AML-193 (cell line): ENCODE results near the gene TBL1XR1.
"Not testable (repeated sequence)": the region's sequence is repeated elsewhere in the genome, so short reads cannot be mapped to it uniquely, and the experiment has no call there.

Source experiments
- DNase-seq, 2 experiments: peaks; one replicate each; lab custom pipeline; 2025; lab: John Stamatoyannopoulos, UW

TBL1XR1 gene

DNA sequence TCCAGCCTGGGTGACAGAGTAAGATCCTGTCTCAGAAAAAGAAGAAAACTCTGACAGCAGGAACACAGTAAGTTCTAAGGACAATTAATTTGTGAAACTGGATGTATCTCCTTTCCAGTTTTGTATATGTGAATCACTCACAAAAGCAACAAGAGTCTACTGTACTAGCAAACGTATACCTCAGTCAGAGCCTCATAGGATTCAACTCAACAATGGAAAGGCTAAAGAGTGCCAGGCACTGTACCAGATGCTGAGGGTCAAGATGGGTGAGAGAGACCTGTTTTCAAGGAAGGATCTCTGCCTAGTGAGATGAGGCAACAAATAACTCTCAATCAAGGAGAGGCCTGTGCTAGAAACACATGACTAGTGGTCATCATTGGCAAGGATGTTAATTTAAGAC is 14.9 kb downstream of the TBL1XR1 start:
- DNase-seq = no peak

- no peak for DNase-seq
Observed at GRCh38 chr3:177181418-177181817, 15.9 kb downstream of the TBL1XR1 start.

DNA sequence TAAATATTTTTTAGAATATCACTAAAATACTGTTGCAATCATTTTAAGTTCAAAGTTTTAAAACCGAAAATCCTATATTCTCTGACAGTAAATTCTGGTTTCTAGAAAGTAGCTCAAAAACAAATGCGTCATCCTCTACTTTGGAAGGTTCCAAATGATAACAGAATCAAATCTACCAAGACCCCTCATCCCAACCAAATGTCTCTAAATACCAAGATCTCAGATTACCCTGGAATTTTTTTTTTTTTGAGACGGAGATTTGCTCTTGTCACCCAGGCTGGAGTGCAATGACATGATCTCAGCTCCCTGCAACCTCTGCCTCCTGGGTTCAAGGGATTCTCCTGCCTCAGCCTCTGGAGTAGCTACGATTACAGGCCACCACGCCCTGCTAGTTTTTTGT is 16.8 kb downstream of the TBL1XR1 start:
- DNase-seq = no peak

GRCh38 chr3:177179281-177180067 is 17.8 kb downstream of the TBL1XR1 start:
- DNase-seq = no peak

DNA sequence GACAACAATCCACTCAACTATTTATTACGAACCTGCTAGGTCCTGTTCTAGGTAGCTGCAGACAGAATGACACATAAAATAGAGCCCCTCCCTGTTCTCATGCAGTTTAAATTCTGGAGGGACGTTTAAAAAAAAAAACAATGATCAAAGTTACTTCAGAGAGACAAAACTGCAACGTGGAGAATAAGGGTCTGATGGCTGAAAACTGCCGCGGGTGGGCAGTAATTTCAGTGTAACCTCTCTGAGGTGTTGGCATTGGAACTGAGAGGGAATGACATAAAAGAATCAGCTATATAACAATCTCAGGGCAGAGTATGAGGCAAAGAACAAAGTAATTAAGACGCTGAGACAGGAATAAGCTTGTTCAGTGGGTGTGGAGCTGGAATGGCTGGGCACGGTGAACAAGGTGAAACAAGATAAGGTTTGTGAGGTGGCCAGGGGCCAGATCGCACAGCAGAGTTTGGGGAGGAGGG is 19.5 kb downstream of the TBL1XR1 start:
- DNase-seq = no peak

DNA sequence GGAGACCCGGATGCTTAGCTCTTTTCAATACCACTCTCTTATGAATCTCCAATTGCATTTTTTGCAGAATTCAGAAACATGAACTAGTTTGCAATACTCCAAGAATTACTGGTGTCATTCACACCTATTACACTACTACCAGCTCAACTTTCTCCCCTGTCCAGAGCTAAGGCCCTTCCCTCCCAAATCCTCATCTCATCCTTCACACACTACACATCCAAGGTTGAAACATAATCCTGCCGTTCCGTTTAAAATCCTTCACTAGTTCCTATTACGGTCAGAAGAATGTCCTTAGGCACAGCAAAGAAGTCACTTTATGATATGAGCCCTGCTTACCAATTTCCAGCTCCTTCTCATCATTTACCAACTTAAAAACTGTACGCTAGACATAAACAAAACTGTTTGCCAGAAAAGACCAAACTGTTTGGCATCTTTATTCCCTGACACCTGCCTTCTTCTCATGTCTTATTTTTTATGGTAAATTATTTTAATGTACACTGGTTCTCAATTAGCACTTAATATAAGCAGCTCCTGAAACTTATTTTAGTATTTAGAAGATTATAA is 22.6 kb downstream of the TBL1XR1 start:
- DNase-seq = no peak

- no peak for DNase-seq
Observed at GRCh38 chr3:177169936-177170722, 27.2 kb downstream of the TBL1XR1 start.

GRCh38 chr3:177168431-177168830 is 28.9 kb downstream of the TBL1XR1 start:
- no peak for DNase-seq

DNA sequence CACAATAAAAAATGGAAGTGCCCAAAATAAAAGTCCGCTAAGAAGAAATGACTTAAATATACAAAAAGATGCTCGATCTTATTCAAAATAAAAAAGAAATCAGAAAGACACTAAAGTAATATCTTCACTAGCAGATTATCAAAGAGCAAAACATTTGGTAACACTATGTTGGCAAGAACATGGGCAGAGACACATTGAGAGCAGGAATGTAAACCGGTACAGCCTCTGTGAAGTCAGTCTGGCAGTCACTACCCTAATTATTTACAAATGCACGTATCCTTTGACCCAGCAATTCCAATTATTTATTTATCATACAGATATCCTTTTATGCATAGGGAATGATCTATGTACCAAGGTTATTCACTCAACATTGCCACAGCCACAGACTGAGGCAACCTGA is 34.5 kb downstream of the TBL1XR1 start:
- DNase-seq = no peak

DNA sequence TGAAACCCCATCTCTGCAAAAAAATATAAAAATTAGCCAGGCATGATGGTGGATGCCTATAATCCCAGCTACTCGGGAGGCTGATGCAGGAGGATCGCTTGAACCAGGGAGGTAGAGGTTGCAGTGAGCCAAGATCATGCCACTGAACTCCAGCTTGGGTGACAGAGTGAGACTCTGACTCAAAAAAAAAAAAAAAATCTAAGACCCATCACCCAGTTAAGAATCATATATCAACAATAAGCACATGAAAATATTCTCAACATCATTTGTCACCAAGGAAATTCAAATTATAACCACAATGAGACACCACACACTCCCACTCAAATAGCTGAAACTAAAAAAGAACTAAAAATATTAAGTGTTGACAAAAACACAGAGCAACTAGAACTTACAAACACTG is 35.7 kb downstream of the TBL1XR1 start:
- DNase-seq = not testable (repeated sequence)

GRCh38 chr3:177158461-177158860 is 38.8 kb downstream of the TBL1XR1 start:
- no peak for DNase-seq

DNA sequence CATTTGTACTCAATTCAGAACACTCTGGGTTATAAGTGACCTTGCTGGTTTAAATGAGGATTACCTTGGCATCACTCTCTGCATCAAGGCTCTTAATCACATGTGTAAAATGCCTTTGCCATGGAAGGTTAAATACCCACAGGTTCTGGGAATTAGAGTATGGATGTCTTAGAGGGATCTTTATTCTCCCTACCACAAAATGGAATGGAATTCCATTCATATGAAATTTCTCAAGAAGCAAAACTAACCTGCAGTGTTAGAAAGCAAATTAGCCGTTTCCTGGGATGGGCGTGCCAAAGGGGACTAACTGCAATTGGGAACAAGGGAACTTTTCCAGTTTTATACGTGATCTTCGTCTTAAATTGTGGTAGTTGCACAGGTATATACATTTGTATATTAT is 39.8 kb downstream of the TBL1XR1 start:
- DNase-seq = no peak

DNA sequence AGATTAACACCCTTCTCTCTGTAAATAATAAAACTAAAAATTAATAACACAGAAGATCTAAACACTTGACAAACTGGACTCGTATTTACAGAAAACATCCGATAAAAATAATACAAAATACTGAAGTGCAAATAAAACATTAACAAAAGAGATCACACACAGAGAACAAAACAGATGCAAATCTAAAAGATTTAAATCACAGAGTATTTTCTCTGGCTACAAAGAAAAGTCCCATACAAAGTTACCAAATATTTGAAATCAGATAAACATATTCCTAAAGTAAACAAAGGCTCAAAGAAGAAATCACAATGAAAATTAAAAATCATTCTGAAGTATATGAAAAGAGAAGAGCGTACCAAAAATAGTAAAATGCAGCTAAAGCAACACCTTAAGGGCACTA is 42.5 kb downstream of the TBL1XR1 start:
- DNase-seq = no peak

DNA sequence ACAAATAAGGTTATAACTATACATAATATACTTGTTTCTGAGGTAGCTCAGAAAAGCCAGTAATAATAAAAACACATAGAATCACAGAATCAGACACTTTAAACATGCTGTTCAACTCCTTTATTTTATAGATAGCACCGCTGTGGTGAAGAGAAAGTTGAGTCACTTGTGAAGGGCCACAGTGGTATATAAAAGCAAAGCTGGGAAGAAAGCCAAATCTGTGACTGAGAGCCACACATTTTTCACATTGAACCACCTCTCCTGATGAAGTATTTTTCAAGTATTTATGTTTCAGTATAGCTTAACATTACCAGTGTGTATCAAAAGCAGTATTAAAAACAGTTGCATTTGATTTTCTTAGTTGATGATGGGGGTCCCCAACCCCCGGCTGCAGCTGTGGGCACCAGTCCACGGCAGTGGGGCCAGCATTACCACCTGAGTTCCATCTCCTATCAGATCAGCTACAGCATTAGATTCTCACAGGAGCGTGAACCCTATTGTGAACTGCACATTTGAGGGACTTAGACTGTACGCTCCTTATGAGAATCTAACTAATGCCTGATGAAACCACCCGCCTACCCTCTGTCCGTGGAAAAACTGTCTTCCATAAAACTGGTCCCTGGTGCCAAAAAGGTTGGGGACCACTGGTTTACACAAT is 46.2 kb downstream of the TBL1XR1 start:
- no peak for DNase-seq

GRCh38 chr3:177150218-177150916 is 46.9 kb downstream of the TBL1XR1 start:
- no peak for DNase-seq

- DNase-seq = no peak
Observed at GRCh38 chr3:177149106-177149505, 48.2 kb downstream of the TBL1XR1 start.

DNA sequence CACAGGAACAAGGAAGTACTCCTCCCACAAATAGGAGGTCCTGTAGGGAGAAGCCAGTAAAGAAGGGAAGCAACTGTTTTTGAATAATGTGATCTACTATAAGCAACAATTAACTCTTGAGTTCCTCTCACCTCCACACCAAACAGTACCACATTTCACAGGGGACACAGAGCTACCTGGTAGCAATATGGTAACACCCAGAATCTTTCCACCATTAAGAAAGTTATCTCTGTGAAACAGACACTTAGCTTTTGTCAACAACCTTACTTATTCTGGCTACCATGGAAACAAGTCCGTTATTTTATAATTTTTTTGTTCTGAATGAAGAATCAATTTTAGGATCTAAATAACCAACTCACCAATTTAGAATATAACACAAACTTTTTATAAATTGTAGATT is 49.5 kb downstream of the TBL1XR1 start:
- no peak for DNase-seq

GRCh38 chr3:177146646-177147045 is 50.6 kb downstream of the TBL1XR1 start:
- DNase-seq = no peak

DNA sequence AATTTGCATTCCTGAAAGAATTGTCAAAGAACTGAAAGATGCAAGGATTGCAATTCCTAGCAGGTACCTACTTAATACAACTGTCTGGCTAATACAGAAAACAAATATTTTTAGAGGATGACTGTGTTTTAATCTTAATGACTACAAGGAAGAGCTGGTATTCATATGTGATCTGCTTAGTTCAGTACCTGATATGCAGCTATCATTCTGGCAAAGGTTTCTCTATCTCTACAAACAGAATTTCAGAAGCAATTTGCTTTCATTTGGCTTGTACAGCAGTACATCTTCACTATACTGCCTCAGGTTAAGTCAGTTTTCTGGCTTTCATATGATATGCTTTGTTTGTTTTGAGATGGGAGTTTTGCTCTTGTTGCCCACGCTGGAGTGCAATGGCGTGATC is 51.3 kb downstream of the TBL1XR1 start:
- DNase-seq = no peak

DNA sequence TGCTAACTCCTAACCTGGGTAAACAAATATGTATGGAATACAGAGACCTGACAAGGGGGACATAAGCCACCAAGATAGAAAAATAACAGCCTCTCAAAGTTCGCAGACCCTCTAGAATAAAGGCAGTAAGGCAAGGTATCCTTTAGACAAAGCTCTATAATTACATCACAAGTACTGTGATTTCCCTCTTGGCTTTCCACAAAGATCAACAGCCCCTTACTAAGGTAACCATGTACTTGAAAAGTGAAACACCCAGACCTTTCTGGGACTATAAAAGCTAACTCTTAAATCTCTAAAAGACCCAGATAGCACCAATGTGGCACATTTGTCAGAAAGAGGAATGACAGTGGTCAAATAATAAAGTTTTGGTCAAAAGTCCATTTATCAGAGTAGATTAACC is 51.9 kb downstream of the TBL1XR1 start:
- DNase-seq = no peak

DNA sequence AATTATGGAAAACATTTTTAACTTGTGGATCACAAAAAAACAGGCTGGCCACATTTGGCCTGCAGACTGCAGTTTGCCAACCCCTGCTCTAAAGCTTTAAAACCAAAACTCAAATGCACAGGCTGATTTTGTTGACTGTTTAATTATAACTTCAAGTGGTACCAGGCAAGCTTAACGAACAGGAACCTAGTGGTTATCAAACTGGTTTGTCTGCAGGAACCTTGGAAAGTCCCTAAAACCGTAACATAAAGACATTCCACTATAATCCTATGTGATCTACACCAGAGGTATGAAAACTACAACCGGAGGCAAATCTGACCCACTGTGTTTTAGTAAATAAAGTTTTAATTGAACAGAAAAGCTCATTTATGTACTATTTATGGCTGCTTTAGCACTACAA is 52.4 kb downstream of the TBL1XR1 start:
- DNase-seq = no peak
